CD8-positive, alpha-beta memory T cell (primary cell): Measurements from ENCODE around the gene SCML1. TPM values are rescaled to one million over a fixed set of nuclear protein-coding genes. Genes with fewer than 3 reads are reported as not detected.

ENCODE experiments used
- CTCF ChIA-PET: fragments of 350-600 bp; sonication (Branson Sonifier 250); formaldehyde crosslinking; loops from one replicate; lab custom pipeline; 2021; ENCODE audit warnings: antibody characterized with exemption; lab: Charles Lee
- POLR2A ChIA-PET: fragments of 350-600 bp; sonication (Branson Sonifier 250); formaldehyde crosslinking; loops from one replicate; lab custom pipeline; 2021; ENCODE audit warnings: antibody characterized with exemption; lab: Charles Lee
- DNase-seq, 5 donors: peaks; one replicate each; pipeline versions ENCODE4 v3.0.0 to v3.0.0-alpha.2; 2020 to 2022; ENCODE audit warnings: mixed read lengths in 1 of 5
- H3K27ac ChIP-seq: one replicate; pipeline ENCODE4 v1.7.0; 2013; ENCODE audit warnings: low read depth, mild to moderate bottlenecking, low read length, moderate library complexity
- H3K27me3 ChIP-seq: 2 replicates; pipeline ENCODE4 v1.7.0; 2013; ENCODE audit warnings: low read length, mild to moderate bottlenecking; ENCODE audit not compliant: insufficient read depth, poor library complexity, severe bottlenecking
- H3K36me3 ChIP-seq: 2 replicates; pipeline ENCODE4 v1.7.0; 2013; ENCODE audit warnings: mild to moderate bottlenecking, low read length, moderate library complexity; ENCODE audit not compliant: insufficient read depth
- H3K4me1 ChIP-seq: 2 replicates; pipeline ENCODE4 v1.7.0; 2013; ENCODE audit warnings: mild to moderate bottlenecking, low read length, moderate library complexity; ENCODE audit not compliant: insufficient read depth
- H3K4me3 ChIP-seq: 2 replicates; pipeline ENCODE4 v1.7.0; 2013; ENCODE audit warnings: mild to moderate bottlenecking, low read length
- H3K9me3 ChIP-seq: 2 replicates; pipeline ENCODE4 v1.7.0; 2013; ENCODE audit warnings: mild to moderate bottlenecking, low read length
- H3K27ac Mint-ChIP-seq, 8 donors: one replicate each; pipeline ENCODE4 v1.8.0; 2020 to 2021; ENCODE audit warnings: mixed read lengths in 8 of 8, mild to moderate bottlenecking in 6 of 8, inconsistent platforms in 3 of 8, moderate library complexity in 3 of 8
- H3K27me3 Mint-ChIP-seq, 2 donors: one replicate each; pipeline ENCODE4 v1.8.0; 2020 to 2021; ENCODE audit warnings: mixed read lengths in 2 of 2, mild to moderate bottlenecking in 1 of 2, moderate library complexity in 1 of 2
- H3K36me3 Mint-ChIP-seq, 3 donors: one replicate each; pipeline ENCODE4 v1.8.0; 2020 to 2021; ENCODE audit warnings: mixed read lengths in 3 of 3, inconsistent platforms in 1 of 3, mild to moderate bottlenecking in 1 of 3
- H3K4me1 Mint-ChIP-seq, 3 donors: one replicate each; pipeline ENCODE4 v1.8.0; 2020 to 2021; ENCODE audit warnings: mixed read lengths in 3 of 3, inconsistent platforms in 1 of 3, mild to moderate bottlenecking in 1 of 3
- H3K4me3 Mint-ChIP-seq, 7 donors: one replicate each; pipeline ENCODE4 v1.8.0; 2020 to 2021; ENCODE audit warnings: mixed read lengths in 7 of 7, mild to moderate bottlenecking in 6 of 7, moderate library complexity in 4 of 7, inconsistent platforms in 2 of 7
- H3K9me3 Mint-ChIP-seq, 5 donors: one replicate each; pipeline ENCODE4 v1.8.0; 2020 to 2022; ENCODE audit warnings: mixed read lengths in 5 of 5, mild to moderate bottlenecking in 3 of 5, moderate library complexity in 2 of 5, inconsistent platforms in 1 of 5
- polyA plus RNA-seq: library from polyadenylated mRNA; unstranded; fragments of 300-500 nt; fragmentation: Illumina TruSeq; gene quantifications from one replicate; pipeline ENCODE4 v1.2.3, GENCODE V29; 2021
- total RNA-seq, 2 experiments: library from RNA; stranded (reverse); gene quantifications; one replicate each; pipeline ENCODE4 v1.2.3, GENCODE V29; 2021

The SCML1 gene
- total and polyA plus RNA-seq, 3 experiments from 2014 or later: 0.67 to 1.2 (median 1.1) TPM

GRCh38 chrX:17759990-17760389, 22.7 kb downstream of the SCML1 start:
- ChIA-PET CTCF (no interaction called here), POLR2A (no interaction called here)
- H3K27ac Mint-ChIP-seq: no peak overlapping the region
- Histone ChIP-seq H3K4me1 (no peaks in the 10 kb centered on the region), H3K27ac (no peak overlapping the region), H3K9me3 (no peaks in the 10 kb centered on the region), H3K36me3 (no peaks in the 10 kb centered on the region), H3K27me3 (no peaks in the 10 kb centered on the region), H3K4me3 (no peak overlapping the region)
- peaks cover 0 to 1% (median 0%) of the 10 kb centered on the region in 5 donors for H3K9me3 Mint-ChIP-seq
- no peak overlapping the region for H3K4me3 Mint-ChIP-seq
- H3K36me3 Mint-ChIP-seq: no peaks in the 10 kb centered on the region
- DNase-seq: no peak
- no peaks in the 10 kb centered on the region for H3K27me3 Mint-ChIP-seq
- H3K4me1 Mint-ChIP-seq: peaks cover 0 to 2% (median 0%) of the 10 kb centered on the region in 3 donors

GRCh38 chrX:17767734-17768133, 30.4 kb downstream of the SCML1 start:
- H3K36me3 ChIP-seq: no peaks in the 10 kb centered on the region
- CTCF ChIA-PET: no interaction called here
- DNase-seq: no peak
- no peaks in the 10 kb centered on the region for H3K36me3 Mint-ChIP-seq
- POLR2A ChIA-PET: no interaction called here
- no peaks in the 10 kb centered on the region for H3K9me3 Mint-ChIP-seq
- no peak overlapping the region for H3K4me3 Mint-ChIP-seq
- no peak overlapping the region for H3K4me3 ChIP-seq
- no peaks in the 10 kb centered on the region for H3K9me3 ChIP-seq
- no peaks in the 10 kb centered on the region for H3K27me3 Mint-ChIP-seq
- H3K27me3 ChIP-seq: no peaks in the 10 kb centered on the region
- peaks cover 36% of the 10 kb centered on the region for H3K4me1 ChIP-seq
- no peaks in the 10 kb centered on the region for H3K4me1 Mint-ChIP-seq
- no peak overlapping the region for H3K27ac Mint-ChIP-seq
- no peak overlapping the region for H3K27ac ChIP-seq

GRCh38 chrX:17768997-17769396, 31.7 kb downstream of the SCML1 start:
- no peaks in the 10 kb centered on the region for H3K36me3 Mint-ChIP-seq
- H3K27ac Mint-ChIP-seq: no peak overlapping the region
- ChIA-PET POLR2A (no interaction called here), CTCF (no interaction called here)
- Histone ChIP-seq H3K36me3 (no peaks in the 10 kb centered on the region), H3K4me3 (no peak overlapping the region), H3K27me3 (no peaks in the 10 kb centered on the region), H3K27ac (no peak overlapping the region), H3K4me1 (peaks cover 47% of the 10 kb centered on the region), H3K9me3 (no peaks in the 10 kb centered on the region)
- H3K4me1 Mint-ChIP-seq: no peaks in the 10 kb centered on the region
- DNase-seq: no peak
- H3K27me3 Mint-ChIP-seq: no peaks in the 10 kb centered on the region
- no peaks in the 10 kb centered on the region for H3K9me3 Mint-ChIP-seq
- no peak overlapping the region for H3K4me3 Mint-ChIP-seq

- Mint-ChIP-seq H3K27me3 (no peaks in the 10 kb centered on the region), H3K4me3 (no peak overlapping the region), H3K27ac (no peak overlapping the region), H3K36me3 (no peaks in the 10 kb centered on the region), H3K9me3 (no peaks in the 10 kb centered on the region), H3K4me1 (no peaks in the 10 kb centered on the region)
- Histone ChIP-seq H3K4me3 (no peak overlapping the region), H3K4me1 (peaks cover 47% of the 10 kb centered on the region), H3K9me3 (no peaks in the 10 kb centered on the region), H3K36me3 (no peaks in the 10 kb centered on the region), H3K27ac (no peak overlapping the region), H3K27me3 (no peaks in the 10 kb centered on the region)
- CTCF ChIA-PET: no interaction called here
- POLR2A ChIA-PET: no interaction called here
- no peak for DNase-seq
These were observed 32.5 kb downstream of the SCML1 start for GRCh38 chrX:17769701-17770269.

- Mint-ChIP-seq H3K9me3 (peaks cover 0 to 4% (median 0%) of the 10 kb centered on the region in 5 donors), H3K36me3 (no peaks in the 10 kb centered on the region), H3K4me3 (no peak overlapping the region), H3K4me1 (no peaks in the 10 kb centered on the region), H3K27me3 (no peaks in the 10 kb centered on the region), H3K27ac (no peak overlapping the region)
- H3K27me3 ChIP-seq: no peaks in the 10 kb centered on the region
- peaks cover 36% of the 10 kb centered on the region for H3K4me1 ChIP-seq
- H3K9me3 ChIP-seq: no peaks in the 10 kb centered on the region
- H3K4me3 ChIP-seq: no peak overlapping the region
- no peak for DNase-seq
- no peaks in the 10 kb centered on the region for H3K36me3 ChIP-seq
- ChIA-PET CTCF (no interaction called here), POLR2A (no interaction called here)
- no peak overlapping the region for H3K27ac ChIP-seq
These were observed 36.1 kb downstream of the SCML1 start for GRCh38 chrX:17773221-17773876.

- ChIA-PET POLR2A (no interaction called here), CTCF (no interaction called here)
- Mint-ChIP-seq H3K27ac (no peak overlapping the region), H3K4me1 (peaks cover 0 to 3% (median 2%) of the 10 kb centered on the region in 3 donors), H3K4me3 (no peak overlapping the region), H3K36me3 (no peaks in the 10 kb centered on the region), H3K27me3 (peaks cover 0 to 2% of the 10 kb centered on the region in 2 donors), H3K9me3 (peaks cover 0 to 4% (median 0%) of the 10 kb centered on the region in 5 donors)
- H3K9me3 ChIP-seq: no peaks in the 10 kb centered on the region
- peaks cover 42% of the 10 kb centered on the region for H3K4me1 ChIP-seq
- H3K4me3 ChIP-seq: no peak overlapping the region
- H3K36me3 ChIP-seq: no peaks in the 10 kb centered on the region
- no peak overlapping the region for H3K27ac ChIP-seq
- no peaks in the 10 kb centered on the region for H3K27me3 ChIP-seq
- no peak for DNase-seq
These were observed 36.8 kb downstream of the SCML1 start for GRCh38 chrX:17774053-17774452.

- no peak for DNase-seq
- no peak overlapping the region for H3K27ac ChIP-seq
- no peaks in the 10 kb centered on the region for H3K9me3 ChIP-seq
- Mint-ChIP-seq H3K27me3 (peaks cover 0 to 2% of the 10 kb centered on the region in 2 donors), H3K36me3 (no peaks in the 10 kb centered on the region), H3K4me1 (peaks cover 0 to 5% (median 4%) of the 10 kb centered on the region in 3 donors), H3K27ac (no peak overlapping the region), H3K9me3 (peaks cover 0 to 4% (median 4%) of the 10 kb centered on the region in 5 donors), H3K4me3 (no peak overlapping the region)
- POLR2A ChIA-PET: no interaction called here
- CTCF ChIA-PET: no interaction called here
- no peaks in the 10 kb centered on the region for H3K36me3 ChIP-seq
- H3K4me1 ChIP-seq: peaks cover 8% of the 10 kb centered on the region
- H3K27me3 ChIP-seq: no peaks in the 10 kb centered on the region
- H3K4me3 ChIP-seq: no peak overlapping the region
These were observed 41.7 kb downstream of the SCML1 start for GRCh38 chrX:17778997-17779396.

- H3K4me1 ChIP-seq: peaks cover 8% of the 10 kb centered on the region
- no peaks in the 10 kb centered on the region for H3K9me3 ChIP-seq
- Mint-ChIP-seq H3K4me1 (peaks cover 0 to 5% (median 4%) of the 10 kb centered on the region in 3 donors), H3K36me3 (no peaks in the 10 kb centered on the region), H3K27me3 (peaks cover 0 to 2% of the 10 kb centered on the region in 2 donors), H3K27ac (no peak overlapping the region), H3K4me3 (no peak overlapping the region), H3K9me3 (peaks cover 0 to 4% (median 4%) of the 10 kb centered on the region in 5 donors)
- no peaks in the 10 kb centered on the region for H3K36me3 ChIP-seq
- H3K27ac ChIP-seq: no peak overlapping the region
- ChIA-PET CTCF (no interaction called here), POLR2A (no interaction called here)
- DNase-seq: no peak
- no peak overlapping the region for H3K4me3 ChIP-seq
- H3K27me3 ChIP-seq: no peaks in the 10 kb centered on the region
These were observed 42.1 kb downstream of the SCML1 start for GRCh38 chrX:17779434-17779833.
